Activated T-cell treated with anti-CD3 and anti-CD28 coated beads for 1 hour (primary cell): ENCODE results near the gene BICDL1.

ENCODE experiments used
- DNase-seq: peaks from one replicate; pipeline ENCODE4 v3.0.0-alpha.2; 2020; ENCODE audit warnings: low read depth

Gene BICDL1

GRCh38 chr12:120130011-120130410 is 141.0 kb downstream of the BICDL1 start:
- no peak for DNase-seq

- DNase-seq: no peak
Measured at GRCh38 chr12:120131116-120131515, 142.1 kb downstream of the BICDL1 start.

- no peak for DNase-seq
Measured at GRCh38 chr12:120132054-120132836, 143.2 kb downstream of the BICDL1 start.

- DNase-seq: no peak
Measured at GRCh38 chr12:120132863-120133385, 143.9 kb downstream of the BICDL1 start.

GRCh38 chr12:120134307-120134980 is 145.4 kb downstream of the BICDL1 start:
- DNase-seq: no peak

DNA sequence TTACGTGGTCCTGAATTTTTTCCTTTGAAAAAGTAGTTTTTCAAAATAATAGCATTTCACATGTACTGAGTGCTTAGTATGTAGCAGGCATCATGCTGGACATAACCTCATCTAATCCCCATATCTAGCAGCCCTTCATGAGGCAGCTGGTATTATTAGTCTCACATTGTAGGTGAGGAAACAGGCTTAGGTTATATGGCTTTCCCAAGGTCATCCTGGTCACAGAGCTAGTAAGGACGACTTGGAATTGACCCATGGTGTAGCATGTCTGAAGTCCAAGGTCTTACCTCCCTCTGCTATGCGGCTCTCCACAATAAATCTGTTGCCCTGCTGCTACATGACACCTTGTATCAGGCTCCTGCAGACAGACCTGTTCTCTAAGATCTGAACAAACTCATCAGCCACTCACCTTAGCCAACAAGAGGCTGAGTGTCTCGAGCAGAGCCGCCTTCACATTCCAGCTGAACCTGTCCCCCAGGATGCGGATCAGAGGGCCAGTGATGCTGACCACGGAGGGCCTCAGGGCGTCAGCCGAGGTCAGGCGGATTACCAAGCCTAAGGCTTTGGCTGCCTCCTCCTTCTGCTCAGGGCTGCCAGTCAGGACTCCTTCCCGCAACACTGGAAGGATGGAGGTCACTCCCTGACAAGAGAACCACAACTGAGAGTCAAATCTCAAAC is 147.2 kb downstream of the BICDL1 start:
- DNase-seq: no peak

DNA sequence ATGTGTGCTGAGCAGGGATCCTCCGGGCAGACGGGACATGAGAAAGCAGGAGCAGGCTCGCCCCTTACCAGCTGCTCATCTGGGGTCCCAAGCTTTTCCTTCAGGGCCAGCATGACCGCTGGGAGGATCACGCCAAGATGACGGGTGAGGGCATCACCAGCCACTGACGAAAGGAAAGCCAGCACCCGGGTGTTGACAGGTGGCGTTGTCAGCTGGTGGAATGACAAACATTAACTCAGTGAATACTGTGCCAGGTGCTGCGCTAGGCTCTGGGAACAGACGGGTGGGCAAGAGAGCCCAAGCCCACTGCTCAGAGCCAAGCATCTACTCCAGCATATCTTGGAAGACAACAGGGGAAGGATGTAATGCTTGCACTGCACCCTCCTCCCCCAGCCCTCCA is 148.8 kb downstream of the BICDL1 start:
- DNase-seq: no peak

GRCh38 chr12:120138366-120138765 is 149.3 kb downstream of the BICDL1 start:
- DNase-seq: no peak

DNA sequence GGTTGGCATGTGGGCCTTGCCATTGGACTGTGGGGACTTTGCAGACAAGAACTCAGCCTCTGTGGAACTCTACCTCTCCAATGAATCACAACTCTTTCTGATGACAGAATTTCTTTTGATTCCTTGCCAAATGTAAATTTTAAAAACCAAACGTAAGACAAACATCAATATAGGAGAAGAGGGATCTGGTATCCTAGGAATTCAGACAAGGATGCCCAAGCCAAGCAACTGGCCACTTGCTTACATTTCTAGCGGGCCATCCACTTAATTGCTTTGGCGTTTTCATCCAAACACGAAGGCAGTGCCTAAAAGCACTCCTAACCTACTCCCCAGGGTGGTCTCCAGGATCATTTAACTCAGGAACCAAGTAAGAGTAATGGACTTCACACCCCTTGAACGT is 150.9 kb downstream of the BICDL1 start:
- DNase-seq: no peak

DNA sequence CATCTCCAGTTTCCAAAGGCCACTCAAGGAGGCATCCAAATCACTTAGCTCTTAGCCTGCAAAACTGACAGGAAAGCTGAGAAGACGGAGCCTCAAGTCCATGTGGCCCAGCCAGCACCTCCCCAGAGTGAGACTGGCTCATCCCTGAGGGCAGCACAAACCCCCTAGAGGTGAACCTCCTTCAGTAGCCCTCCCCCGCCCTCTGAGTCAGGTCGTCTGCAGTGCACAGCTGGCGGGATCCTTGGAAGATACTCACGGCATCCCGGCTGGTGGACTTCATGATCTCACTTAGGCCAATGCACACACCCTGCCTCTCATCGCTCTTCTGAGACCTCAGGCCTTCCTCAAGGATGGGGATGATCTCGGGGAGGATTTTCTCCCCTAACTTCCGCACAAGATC is 151.6 kb downstream of the BICDL1 start:
- DNase-seq: no peak

DNA sequence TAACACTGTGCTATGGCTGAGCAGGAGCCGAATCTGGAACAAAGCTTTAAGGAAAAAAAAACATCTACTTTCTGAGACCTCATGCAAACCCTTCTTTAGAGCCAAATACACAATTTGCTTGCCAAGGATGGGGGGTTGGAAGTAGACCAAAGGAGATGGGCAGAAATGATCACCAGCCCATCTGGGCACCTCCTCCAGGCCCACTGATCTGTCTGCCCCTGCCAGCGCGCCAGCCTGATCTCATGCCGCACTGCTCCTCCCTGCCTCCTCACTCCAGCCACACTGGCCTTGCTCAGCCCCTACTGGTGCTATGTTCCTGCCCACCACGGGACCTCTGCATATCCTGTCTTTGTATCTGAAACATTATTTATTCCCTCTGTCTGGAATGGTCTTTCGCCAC is 152.3 kb downstream of the BICDL1 start:
- no peak for DNase-seq

DNA sequence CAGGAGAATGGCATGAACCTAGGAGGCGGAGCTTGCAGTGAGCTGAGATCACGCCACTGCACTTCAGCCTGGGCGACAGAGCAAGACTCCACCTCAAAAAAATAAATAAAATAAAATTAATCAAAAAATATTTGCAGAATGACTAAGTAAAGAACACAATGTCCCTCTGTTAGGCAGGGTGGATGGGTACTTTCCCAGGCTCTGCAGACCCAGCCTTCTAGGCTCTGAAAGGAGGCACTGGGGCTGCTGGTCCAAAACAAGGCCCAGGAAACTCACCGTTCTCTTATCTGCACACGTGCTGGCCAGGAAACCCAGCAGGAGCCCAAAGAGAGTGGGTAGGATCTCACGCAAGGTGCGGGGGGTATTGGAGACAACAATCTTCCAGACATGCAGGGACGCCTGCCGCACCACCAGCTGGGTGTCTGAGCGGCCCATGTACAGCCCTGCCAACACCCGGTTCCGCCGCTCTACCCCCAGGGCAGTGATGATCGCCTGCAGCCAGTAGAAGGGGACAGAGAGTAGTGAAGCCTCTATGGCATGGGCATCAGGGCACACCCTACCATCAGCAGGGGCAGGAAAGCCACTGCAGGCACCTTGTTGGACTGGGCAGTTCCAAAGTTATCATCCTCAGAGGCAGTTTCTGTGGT is 153.3 kb downstream of the BICDL1 start:
- no peak for DNase-seq
